Body of pancreas (tissue), 4 donors: Measurements from ENCODE around the gene OPRD1. TPM values are rescaled to one million over a fixed set of nuclear protein-coding genes. Genes with fewer than 3 reads are reported as not detected.
A peak's percentile ranks its signal among the peaks of the same experiment; 100 is the strongest.

Source experiments
- ATAC-seq: fragments of 150-250 bp; one replicate; pipeline ENCODE4 v1.9.1; 2016
- DNase-seq, 4 donors: peaks; one replicate each; pipeline ENCODE4 v3.0.0-alpha.2; 2019
- H3K27ac ChIP-seq, 4 donors: fragments of 200-600 bp; sonication (generic); 1 replicate in 3 of 4; 2 replicates in 1 of 4; pipeline versions ENCODE4 v1.5.1 to v1.6.1; 2016 to 2019; ENCODE audit warnings: mild to moderate bottlenecking in 1 of 4, mixed read lengths in 1 of 4, moderate library complexity in 1 of 4
- H3K27me3 ChIP-seq, 2 donors: fragments of 200-600 bp; sonication (generic); one replicate each; pipeline ENCODE4 v1.6.0; 2016; ENCODE audit warnings: mild to moderate bottlenecking in 1 of 2
- H3K36me3 ChIP-seq, 2 donors: fragments of 200-600 bp; sonication (generic); replicated peaks in 1 of 2; 2 replicates each; pipeline ENCODE4 v1.5.1; 2016; ENCODE audit warnings: low read depth in 2 of 2; ENCODE audit not compliant: insufficient read depth in 1 of 2
- H3K4me1 ChIP-seq: fragments of 200-600 bp; sonication (generic); one replicate; pipeline ENCODE4 v1.6.0; 2016
- H3K4me3 ChIP-seq, 2 donors: fragments of 200-600 bp; sonication (generic); 1 replicate in 1 of 2; 2 replicates in 1 of 2; pipeline ENCODE4 v1.5.1; 2016 to 2019
- H3K9me3 ChIP-seq, 3 donors: fragments of 200-600 bp; sonication (generic); 1 replicate in 2 of 3; 2 replicates in 1 of 3; pipeline ENCODE4 v1.5.1; 2016
- POLR2A ChIP-seq, 3 donors: fragments of 450-650 bp; IDR thresholded peaks; one replicate each; pipeline ENCODE4 v1.6.1; 2016; ENCODE audit warnings: antibody characterized with exemption in 3 of 3, mild to moderate bottlenecking in 2 of 3
- WGBS, 2 donors: methylation state at CpG; one replicate each; pipeline ENCODE4 v1.1.5; 2017; 5-methylcytosine and 5-hydroxymethylcytosine counted together
- intact Hi-C: fragments of 100-400 bp; cut with DNase I; formaldehyde crosslinking; loops from one replicate; pipeline ENCODE4 v1.15.1; 2023
- total RNA-seq, 2 donors: library from RNA; depleted of rRNA; stranded (reverse); fragments of >200 nt; gene quantifications; one replicate each; pipeline ENCODE4 v1.1.0, GENCODE V29; 2016
- TF ChIP-seq, protein P1 (sequence below), 7 experiments: fragments of 450-650 bp in 4 of 7; fragments of 200-600 bp in 3 of 7; sonication (generic) in 3 of 7; IDR thresholded peaks; one replicate each; pipeline ENCODE4 v1.5.1; 2016 to 2019; ENCODE audit warnings: antibody characterized with exemption in 7 of 7

Gene OPRD1
- total RNA-seq, 2 donors from 2014 or later: 0.66 TPM; not detected in 1

DNA sequence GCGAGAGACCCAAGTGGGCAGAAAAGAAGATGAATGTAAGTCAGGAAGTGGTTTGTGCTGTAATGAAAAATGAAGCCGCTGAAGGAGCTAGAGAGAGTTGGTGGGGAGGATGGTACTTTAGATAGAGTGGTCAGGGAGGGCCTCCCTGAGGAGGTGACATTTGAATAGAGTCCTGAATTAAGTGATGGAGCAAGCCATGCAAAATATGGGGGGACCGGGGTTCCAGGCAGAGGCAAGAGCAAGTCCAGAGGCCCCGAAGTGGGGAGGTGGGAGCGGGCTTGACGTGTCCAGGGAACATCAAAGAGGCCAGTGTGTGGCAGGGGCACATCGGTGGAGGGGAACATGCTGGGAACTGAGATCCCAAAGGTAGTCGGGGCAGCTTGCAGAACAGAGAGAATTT, 43.1 kb downstream of the OPRD1 start:
- WGBS, 2 donors: 67 to 68% methylated on average over 8 of the region's 8 CpGs
- intact Hi-C loops: no loop called here

GRCh38 chr1:28855469-28855951, 43.5 kb downstream of the OPRD1 start:
- no peaks in the 10 kb centered on the region for H3K36me3 ChIP-seq
- H3K4me1 ChIP-seq: no peaks in the 10 kb centered on the region
- intact Hi-C loops: no loop called here
- 34 to 40% methylated on average over 12 of the region's 12 CpGs for WGBS, 2 donors
- H3K27ac ChIP-seq: no peak overlapping the region
- TF ChIP-seq POLR2A (IDR thresholded peaks at IDR 0.05): no peak
- TF ChIP-seq, protein P1, sequence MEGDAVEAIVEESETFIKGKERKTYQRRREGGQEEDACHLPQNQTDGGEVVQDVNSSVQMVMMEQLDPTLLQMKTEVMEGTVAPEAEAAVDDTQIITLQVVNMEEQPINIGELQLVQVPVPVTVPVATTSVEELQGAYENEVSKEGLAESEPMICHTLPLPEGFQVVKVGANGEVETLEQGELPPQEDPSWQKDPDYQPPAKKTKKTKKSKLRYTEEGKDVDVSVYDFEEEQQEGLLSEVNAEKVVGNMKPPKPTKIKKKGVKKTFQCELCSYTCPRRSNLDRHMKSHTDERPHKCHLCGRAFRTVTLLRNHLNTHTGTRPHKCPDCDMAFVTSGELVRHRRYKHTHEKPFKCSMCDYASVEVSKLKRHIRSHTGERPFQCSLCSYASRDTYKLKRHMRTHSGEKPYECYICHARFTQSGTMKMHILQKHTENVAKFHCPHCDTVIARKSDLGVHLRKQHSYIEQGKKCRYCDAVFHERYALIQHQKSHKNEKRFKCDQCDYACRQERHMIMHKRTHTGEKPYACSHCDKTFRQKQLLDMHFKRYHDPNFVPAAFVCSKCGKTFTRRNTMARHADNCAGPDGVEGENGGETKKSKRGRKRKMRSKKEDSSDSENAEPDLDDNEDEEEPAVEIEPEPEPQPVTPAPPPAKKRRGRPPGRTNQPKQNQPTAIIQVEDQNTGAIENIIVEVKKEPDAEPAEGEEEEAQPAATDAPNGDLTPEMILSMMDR (IDR thresholded peaks at IDR 0.05): no peak
- H3K27me3 ChIP-seq: no peaks in the 10 kb centered on the region
- no peak for ATAC-seq
- no peaks in the 10 kb centered on the region for H3K9me3 ChIP-seq
- no peak overlapping the region for H3K4me3 ChIP-seq
- DNase-seq: no peak

More for the DNA sequence above, 43.1 kb downstream of the OPRD1 start:
- Histone ChIP-seq H3K27me3 (no peaks in the 10 kb centered on the region), H3K36me3 (no peaks in the 10 kb centered on the region), H3K4me1 (no peaks in the 10 kb centered on the region), H3K4me3 (no peak overlapping the region), H3K27ac (no peak overlapping the region), H3K9me3 (no peaks in the 10 kb centered on the region)
- no peak for ATAC-seq
- DNase-seq: no peak
- no peak for TF ChIP-seq POLR2A (IDR thresholded peaks at IDR 0.05)
- TF ChIP-seq, protein P1 (IDR thresholded peaks at IDR 0.05): no peak

GRCh38 chr1:28855969-28856368, 44.0 kb downstream of the OPRD1 start:
- WGBS, 2 donors: 67 to 89% methylated on average over 5 to 7 of the region's 7 CpGs
- Histone ChIP-seq H3K4me3 (no peak overlapping the region), H3K27ac (no peak overlapping the region), H3K27me3 (no peaks in the 10 kb centered on the region), H3K36me3 (no peaks in the 10 kb centered on the region), H3K4me1 (no peaks in the 10 kb centered on the region), H3K9me3 (no peaks in the 10 kb centered on the region)
- no peak for TF ChIP-seq POLR2A (IDR thresholded peaks at IDR 0.05)
- TF ChIP-seq, protein P1 (IDR thresholded peaks at IDR 0.05): no peak
- no peak for ATAC-seq
- intact Hi-C loops: no loop called here
- DNase-seq: no peak

GRCh38 chr1:28860332-28861073, 48.5 kb downstream of the OPRD1 start:
- ATAC-seq: no peak
- no peaks in the 10 kb centered on the region for H3K9me3 ChIP-seq
- TF ChIP-seq POLR2A (IDR thresholded peaks at IDR 0.05): no peak
- TF ChIP-seq, protein P1 (IDR thresholded peaks at IDR 0.05): no peak
- H3K27ac ChIP-seq: no peak overlapping the region
- H3K27me3 ChIP-seq: no peaks in the 10 kb centered on the region
- no peak overlapping the region for H3K4me3 ChIP-seq
- DNase-seq: peak in 2 of 4 donors; percentile 22 to 43
- 55 to 63% methylated on average over 3 of the region's 3 CpGs for WGBS, 2 donors
- H3K4me1 ChIP-seq: no peaks in the 10 kb centered on the region
- H3K36me3 ChIP-seq: no peaks in the 10 kb centered on the region
- intact Hi-C loops: no loop called here
